CD4-positive, alpha-beta T cell treated with Interleukin-2 at 100 ng/mL for 4 hours (primary cell): ENCODE data around the gene CAMK2B.

Experiments
- DNase-seq: peaks from one replicate; pipeline ENCODE4 v3.0.0-alpha.2; 2020; ENCODE audit warnings: low spot score

Gene CAMK2B

GRCh38 chr7:44325201-44325671 is at the start of gene CAMK2B:
Gene CAMK2B (minus strand): TSS chr7:44325594. CDS start chr7:44325421, 173 bp downstream.
- no peak for DNase-seq

- no peak for DNase-seq
Observed at GRCh38 chr7:44374007-44374763, 48.8 kb upstream of the CAMK2B start.

GRCh38 chr7:44373418-44373740 is 48.0 kb upstream of the CAMK2B start:
- no peak for DNase-seq

DNA sequence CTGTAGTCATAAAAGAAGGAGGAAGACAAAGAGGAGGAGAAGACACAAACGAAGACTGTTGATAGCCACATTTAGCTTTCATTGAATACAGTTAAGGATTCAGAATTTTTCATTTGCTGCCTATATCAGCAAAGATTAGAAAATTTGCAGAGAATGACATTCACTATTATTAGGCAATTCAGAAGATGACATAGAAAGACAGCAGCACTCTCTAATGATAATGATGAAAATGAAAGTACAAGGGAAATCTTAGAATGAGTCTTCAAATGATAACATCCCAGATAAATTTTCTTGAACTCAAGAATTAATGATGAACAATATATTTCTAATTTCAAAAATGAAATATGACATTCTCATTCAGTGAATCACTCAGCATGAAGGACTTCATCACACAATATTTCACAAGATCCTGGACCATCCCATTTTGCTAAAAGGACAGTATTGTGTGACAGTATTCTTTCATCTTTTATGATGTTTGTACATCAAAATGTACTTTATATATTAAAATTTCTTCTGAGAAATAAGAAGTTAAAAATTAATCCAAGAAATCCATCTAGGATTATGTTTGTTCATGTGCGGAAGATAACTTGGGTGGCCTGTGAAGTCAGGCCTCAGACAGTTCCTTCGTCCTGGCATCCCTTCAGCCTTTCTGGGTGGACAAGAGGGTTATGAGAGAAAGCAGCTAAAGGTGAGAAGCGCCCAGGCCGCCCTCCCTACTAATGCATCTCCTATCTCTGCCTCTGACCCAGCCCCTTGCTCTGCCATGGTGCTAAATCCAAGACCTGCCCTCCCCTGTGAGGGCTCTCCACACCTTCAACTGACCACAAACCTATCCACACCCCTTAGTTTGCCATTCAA is 47.4 kb upstream of the CAMK2B start:
- DNase-seq, result no peak

- DNase-seq, result no peak
Observed at GRCh38 chr7:44368885-44369284, 43.5 kb upstream of the CAMK2B start.

DNA sequence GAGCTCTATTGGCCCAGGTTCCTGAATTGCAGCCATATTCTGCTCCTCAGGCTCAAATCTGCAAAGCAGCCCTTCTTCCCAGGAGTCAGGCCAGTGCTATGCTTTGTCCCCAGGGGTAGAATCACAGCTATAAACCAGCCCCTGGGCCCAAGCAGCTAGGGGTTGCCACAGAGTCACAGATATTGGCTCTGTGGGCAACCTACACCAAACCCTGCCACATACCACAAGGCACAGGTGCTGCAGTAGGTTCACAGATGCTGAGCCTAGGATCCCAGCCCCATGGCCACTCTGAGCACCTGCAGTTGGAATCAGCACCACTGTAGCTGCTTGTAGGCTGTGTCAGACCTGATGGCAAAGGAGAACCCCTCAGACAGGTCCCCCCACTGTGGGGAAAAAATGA is 43.1 kb upstream of the CAMK2B start:
- no peak for DNase-seq

GRCh38 chr7:44367475-44368043 is 42.2 kb upstream of the CAMK2B start:
- no peak for DNase-seq

- no peak for DNase-seq
Observed at GRCh38 chr7:44366986-44367385, 41.6 kb upstream of the CAMK2B start.

GRCh38 chr7:44353668-44354067 is 28.3 kb upstream of the CAMK2B start:
- DNase-seq, result no peak

GRCh38 chr7:44348851-44349781 is 23.7 kb upstream of the CAMK2B start:
- DNase-seq, result no peak

DNA sequence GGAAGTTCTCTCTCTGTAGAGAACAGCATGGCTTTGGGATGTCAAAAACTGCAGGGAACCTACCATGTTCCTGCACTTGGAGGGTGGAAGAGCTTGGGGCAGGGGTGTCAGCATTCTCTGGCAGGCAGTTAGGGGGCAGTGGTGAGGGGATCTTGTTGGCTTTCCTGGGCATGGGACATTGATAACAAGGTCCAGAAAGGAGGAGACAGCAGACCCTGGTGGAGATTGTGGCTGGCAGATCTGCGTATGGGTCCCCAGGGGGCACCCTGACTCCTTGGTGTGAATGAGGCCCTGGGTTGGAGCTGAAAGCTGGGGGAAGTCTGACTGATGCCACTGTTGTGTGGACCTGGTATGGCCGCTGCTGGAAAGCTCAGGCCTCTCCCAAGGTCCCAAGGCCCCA is 22.9 kb upstream of the CAMK2B start:
- no peak for DNase-seq

DNA sequence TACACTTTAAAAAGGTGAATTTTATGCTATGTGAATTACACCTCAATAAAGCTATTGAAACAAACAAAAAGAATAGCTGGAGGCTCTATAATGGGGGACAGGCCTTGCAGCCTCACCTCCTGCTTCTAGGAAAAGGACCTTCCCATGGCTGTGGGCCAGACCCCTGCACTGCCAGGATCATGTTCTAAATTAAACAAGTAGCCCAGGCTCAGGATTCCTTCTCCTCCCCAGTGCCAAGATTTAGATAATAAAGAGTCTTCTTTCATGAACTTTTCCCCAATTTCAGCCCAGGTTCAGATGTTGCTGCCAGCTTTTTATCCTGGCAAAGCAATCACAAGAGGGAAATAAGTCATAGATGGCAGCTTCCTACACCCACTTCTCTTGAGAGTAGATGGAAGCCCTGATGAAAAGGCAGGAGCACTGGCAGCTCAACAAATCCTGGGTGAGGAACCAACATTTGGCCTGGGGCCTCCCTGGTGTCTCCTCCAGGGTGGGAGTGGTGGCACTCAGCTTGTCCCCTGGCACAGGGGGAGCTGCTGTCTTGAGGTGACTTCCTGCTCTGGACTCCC is 22.2 kb upstream of the CAMK2B start:
- DNase-seq, result no peak

- no peak for DNase-seq
Observed at GRCh38 chr7:44346063-44346462, 20.7 kb upstream of the CAMK2B start.

DNA sequence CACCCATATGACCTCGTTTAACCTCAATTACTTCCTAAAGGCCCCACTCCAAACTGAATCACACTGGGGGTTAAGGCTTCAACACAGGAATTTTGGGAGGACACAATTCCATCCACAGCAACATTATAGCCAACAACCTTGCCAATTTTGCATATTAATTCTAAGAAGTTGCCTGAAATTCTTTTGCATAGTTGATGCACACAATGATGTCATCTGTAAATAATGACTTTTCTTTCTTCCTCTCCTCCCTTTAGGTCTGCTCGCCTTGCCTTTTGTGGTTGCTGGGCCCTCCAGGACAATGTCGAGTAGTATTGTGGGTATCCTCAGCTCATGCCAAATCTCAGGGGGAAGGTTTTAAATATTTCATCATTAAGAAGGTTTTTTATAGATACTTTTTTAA is 16.0 kb upstream of the CAMK2B start:
- no peak for DNase-seq

DNA sequence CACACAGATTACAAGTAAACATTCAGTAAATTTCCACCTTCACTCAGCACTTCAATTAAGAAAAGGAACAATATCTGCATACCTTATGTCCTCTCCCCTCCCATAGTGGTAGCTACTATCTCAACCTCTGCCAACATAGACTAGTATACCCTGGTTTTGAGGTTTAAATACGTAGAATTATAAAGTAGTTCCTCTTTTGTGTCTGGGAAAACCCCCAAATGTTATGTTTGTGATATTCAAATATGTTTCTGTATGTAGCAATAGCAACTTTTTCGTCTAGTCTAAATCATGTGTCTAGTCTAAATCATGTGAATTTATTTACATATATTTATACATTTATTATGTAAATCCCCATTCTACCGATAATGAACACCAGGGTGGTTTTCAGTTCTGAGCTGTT is 13.2 kb upstream of the CAMK2B start:
- DNase-seq, result no peak

- no peak for DNase-seq
Observed at GRCh38 chr7:44336491-44336890, 11.1 kb upstream of the CAMK2B start.

GRCh38 chr7:44335184-44335583 is 9.8 kb upstream of the CAMK2B start:
- no peak for DNase-seq

- DNase-seq, result no peak
Observed at GRCh38 chr7:44334734-44335097, 9.3 kb upstream of the CAMK2B start.

DNA sequence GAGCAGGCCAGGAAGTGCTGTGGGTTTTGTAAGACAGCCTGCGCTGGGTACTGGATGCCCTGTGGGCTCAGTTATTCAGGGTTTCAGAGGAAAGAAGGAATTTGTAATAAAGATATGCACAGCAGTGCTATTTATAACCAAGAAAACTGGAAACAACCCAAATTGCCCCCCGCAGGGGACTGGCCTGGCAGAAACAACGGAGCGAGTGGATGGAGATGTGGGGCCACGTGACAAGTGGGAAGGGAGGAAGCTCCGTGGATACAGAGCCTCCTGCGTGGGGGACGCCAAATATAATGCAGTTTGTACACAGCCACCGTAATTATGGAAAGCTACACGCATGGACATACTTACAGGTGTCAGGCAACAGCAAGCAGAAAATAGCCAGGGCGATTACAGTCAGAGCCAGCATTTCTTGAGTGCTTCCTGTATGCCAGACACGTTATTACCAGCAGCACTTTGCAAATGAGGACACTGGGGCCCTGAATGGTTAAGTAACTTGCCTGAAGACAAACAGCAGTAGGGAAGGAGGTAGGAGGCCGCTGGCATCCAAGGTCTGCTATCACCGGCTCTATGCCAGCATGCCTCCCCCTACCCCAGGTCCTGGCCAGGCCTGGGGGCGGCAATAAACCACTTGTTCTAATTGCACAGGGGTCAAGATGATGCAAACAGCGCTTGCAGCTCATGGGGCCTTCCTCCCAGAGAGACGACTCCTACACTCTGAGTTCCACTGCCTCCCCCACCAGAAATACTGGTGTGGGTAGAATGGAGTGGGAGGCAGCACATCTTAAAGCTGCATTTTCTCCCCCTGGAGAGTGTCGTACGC is 8.7 kb upstream of the CAMK2B start:
- no peak for DNase-seq

DNA sequence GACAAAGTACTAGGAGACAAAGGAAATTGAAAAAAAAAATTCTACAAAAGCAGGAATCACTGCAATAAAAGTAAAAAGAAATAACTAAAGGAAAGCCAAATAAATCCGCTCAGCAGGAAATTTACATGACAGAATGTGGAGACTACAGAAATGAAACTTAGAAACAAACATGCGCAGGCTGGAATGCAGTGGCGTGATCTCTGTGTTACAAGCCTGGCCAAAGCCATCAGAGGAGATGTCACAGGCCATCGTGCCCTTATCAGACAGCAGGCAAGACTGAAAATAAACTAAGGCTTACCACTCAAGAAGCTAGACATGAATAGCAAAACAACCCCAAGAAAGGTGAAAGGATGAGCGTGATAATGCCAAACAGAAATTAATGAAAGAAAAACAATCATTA is 6.3 kb upstream of the CAMK2B start:
- no peak for DNase-seq

GRCh38 chr7:44330331-44330730 is 4.9 kb upstream of the CAMK2B start:
- no peak for DNase-seq
